DMS114 treated with DMSO at 0.1 percent for 48 hours (cell line): ENCODE data around the gene CD22.
"Not testable (repeated sequence)": the region's sequence is repeated elsewhere in the genome, so short reads cannot be mapped to it uniquely, and the experiment has no call there.

Experiments used
- DNase-seq: peaks from one replicate; lab custom pipeline; 2025; ENCODE audit not compliant: unreplicated experiment; lab: John Stamatoyannopoulos, UW

Gene CD22

DNA sequence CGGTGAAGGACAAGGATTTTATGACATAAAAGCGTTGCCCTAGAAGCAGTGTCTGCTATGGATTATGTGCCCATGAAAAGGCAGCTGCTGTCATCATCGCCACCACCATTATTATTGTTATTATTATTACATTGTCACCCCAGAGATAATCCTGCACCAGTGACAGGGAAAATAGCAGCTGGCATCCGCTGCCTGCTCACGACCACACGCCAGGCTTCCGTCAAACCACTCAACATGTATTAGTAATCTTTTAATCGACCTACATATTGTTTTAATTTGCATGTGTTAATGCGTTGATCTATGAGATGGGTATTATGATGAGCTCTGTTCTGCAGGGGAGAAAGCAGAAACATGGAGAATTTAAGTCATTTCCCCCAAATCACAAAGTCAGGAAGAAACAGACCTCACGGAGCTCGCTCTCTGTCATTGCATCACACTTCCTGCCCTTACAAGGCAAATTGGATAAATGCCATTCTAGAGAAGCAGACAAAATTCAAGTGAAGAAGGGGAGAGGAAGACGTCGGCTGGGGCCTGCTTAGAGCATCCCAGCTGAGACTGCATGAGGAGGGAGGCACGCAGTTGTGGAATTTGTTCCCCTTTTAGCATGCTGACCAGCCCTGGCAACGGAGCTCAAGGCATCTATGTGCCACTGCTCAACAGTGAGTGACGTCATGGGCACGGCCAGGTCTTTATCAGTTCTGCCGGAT is 29.0 kb downstream of the CD22 start, which contains the start of gene FFAR3:
Gene FFAR3 (plus strand): TSS at position 594 of the 707 bp plus-strand sequence. CDS start 431 bp downstream, outside the sequence.
- DNase-seq = no peak

DNA sequence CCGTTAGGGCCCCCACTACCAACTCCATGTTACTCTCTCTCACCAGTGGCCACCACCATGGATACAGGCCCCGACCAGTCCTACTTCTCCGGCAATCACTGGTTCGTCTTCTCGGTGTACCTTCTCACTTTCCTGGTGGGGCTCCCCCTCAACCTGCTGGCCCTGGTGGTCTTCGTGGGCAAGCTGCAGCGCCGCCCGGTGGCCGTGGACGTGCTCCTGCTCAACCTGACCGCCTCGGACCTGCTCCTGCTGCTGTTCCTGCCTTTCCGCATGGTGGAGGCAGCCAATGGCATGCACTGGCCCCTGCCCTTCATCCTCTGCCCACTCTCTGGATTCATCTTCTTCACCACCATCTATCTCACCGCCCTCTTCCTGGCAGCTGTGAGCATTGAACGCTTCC is 29.8 kb downstream of the CD22 start:
- not testable (repeated sequence) for DNase-seq

DNA sequence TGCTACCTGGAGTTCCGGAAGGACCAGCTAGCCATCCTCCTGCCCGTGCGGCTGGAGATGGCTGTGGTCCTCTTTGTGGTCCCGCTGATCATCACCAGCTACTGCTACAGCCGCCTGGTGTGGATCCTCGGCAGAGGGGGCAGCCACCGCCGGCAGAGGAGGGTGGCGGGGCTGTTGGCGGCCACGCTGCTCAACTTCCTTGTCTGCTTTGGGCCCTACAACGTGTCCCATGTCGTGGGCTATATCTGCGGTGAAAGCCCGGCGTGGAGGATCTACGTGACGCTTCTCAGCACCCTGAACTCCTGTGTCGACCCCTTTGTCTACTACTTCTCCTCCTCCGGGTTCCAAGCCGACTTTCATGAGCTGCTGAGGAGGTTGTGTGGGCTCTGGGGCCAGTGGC is 30.4 kb downstream of the CD22 start:
- not testable (repeated sequence) for DNase-seq

DNA sequence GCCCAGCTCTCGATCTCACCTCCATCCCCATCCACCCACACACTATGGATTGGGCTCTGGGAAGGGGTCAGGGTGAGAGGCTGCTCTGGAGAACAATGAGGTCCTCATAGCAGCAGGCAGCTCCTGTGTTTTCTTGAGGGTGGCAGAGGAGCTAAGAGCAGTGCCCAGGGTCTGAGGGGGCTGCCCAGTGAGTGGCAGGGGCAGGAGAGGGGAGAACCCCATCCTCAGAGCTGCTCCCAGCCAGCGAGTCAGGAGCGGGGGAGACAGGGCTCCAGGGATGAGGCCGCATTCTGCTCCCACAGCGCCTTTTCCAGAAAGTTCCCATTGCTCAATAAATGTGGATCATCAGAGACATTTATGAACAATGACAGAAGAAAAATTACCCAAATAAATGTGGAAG is 31.1 kb downstream of the CD22 start:
- not testable (repeated sequence) for DNase-seq

DNA sequence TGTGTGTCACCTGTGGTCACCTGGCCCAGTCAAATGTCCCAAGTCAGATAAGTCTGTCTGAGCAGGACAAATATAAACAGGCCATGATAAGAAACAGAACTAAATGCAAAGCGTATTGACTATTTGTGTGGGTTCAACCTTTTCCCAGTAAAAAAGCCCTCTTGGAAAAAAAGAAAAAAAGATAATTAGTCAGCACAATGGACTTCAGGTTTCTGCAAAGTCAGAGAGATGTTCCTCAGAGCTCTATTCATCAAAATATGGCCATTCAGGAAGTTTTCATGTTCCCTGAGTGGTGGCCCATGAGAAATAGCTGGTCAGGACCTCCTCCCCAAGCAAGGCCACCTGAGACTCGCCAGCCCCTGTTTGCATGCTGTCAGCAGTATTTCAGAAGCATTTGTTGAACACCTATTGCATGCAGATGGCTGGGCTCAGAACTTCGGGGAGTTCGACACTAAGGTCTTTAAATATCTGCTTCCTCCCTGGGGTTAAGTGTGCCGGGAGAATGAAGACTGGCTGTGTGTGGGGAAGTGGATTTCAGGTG is 32.0 kb downstream of the CD22 start:
- no peak for DNase-seq

DNA sequence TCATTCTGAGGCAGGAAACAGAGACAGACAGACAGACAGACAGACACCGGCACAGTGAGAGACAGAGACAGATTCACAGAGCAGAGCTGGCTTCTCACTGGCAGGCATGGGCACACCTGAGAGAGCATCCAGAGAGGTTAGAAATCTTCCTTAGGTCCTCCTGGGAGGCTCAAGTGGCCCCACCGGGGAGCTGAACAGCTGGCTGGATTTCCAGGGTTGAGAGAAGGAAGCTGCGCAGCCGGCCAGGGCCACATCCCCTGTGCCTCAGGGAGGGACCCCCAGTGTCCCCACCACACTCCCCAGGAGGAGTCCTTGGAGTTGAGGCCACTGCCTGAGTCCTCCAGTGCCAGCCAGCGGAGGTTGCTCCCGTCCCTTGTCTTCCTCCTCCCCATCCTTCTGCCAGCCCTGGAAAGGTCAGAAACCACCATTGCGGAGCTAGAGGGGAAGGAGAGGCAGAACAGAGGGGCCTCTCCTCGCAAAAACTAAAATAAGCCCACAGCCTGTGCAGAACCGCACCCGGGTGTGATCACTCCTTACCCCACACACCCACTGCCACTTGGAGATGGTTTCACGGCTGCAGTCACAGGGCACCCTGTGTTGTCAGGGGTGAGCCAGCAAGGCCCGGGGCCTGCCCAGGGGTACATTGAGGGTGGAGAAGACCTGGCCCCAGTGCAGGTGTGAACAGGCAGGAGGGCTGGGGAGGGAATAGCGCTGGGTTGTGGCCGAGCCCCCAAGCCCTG is 33.4 kb downstream of the CD22 start:
- no peak for DNase-seq

DNA sequence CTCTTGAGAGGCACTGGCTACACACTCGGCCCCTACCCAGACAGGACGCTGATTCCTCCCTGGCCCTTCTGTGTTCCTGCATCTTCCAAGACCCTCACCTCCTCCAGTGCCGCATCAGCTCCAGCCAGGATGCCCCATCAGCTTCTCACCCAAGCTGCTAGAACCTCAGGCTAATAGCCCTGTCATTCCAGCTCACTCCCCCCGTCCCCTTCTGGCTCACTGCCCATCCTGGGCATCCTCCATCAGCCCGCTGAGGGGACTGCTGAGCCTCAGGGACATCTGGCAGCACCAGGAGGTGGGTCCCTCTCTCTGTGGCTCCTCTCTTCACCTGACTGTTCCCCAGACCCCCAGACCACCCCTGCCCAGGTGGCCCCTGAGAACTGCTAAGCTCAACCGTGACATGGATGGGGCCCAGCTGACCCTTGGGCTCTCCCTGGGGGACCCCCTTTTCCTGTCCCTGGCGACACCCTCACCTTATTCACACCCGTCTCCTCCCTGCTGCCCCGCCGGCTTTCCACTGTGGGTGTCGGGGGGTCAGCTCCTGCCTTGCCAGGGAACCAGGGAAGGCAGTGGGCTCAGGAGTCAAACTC is 34.1 kb downstream of the CD22 start:
- DNase-seq = no peak

DNA sequence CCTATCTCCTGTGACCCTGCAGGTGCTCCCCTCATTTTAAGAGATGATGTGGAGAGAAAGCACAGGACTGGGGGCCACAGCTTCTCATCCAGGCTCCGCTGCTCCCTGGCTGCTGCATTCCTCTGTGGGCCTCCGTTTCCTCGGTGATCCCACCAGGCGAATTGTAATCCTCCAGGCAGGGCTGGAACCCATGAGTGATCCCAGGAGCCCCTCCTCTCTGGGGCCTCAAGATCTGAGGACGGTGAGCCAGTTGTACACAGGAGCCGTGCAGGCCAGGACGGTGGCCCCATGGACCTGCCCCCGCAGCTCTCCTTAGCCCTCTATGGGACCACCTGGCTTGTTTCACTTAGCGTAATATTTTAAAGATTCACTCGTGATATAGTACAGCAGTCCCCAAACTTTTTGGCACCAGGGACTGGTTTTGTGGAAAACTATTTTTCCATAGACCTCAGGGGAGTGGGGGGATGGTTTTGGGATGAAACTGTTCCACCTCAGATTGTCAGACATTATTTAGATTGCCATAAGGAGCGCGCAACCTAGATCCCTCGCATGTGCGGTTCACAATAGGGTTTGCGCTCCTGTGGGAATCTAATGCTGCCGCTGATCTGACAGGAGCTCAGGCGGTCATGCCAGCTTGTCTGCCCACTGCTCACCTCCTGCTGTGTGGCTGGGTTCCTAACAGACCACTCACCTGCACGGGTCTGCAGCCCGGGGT is 34.9 kb downstream of the CD22 start:
- DNase-seq = no peak

DNA sequence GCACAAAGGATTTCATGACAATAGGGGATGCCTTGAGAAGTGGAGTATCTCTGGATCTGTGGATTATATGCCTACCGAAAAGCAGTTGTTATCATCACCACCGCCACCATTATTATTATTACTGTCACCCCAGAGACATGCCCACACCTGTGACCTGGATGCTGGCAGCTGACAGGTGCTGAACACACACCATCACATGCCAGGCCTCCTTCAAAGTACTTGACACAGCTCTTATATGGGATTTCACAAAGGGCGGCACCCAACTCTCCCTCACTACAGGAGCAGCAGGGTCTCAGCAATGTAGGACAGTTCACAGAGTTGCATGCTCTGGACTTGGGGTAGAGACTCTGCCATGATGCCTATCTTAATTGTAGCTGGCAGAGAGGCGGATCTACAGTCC is 36.3 kb downstream of the CD22 start:
- DNase-seq = no peak

DNA sequence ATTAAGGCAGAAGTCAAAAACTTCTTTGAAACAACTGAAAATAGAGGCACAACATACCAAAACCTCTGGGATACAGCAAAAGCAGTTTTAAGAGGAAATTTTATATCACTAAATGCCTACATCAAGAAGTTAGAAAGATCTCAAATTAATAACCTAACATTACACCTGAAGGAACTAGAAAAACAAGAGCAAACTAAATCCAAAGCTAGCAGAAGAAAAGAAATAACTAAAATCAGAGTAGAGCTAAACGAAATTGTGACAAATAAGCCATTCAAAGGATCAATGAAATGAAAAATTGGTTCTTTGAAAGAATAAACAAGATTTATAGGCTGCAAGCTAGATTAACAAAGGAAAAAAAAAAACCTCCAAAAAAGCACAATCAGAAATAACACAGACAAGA is 39.4 kb downstream of the CD22 start:
- no peak for DNase-seq

DNA sequence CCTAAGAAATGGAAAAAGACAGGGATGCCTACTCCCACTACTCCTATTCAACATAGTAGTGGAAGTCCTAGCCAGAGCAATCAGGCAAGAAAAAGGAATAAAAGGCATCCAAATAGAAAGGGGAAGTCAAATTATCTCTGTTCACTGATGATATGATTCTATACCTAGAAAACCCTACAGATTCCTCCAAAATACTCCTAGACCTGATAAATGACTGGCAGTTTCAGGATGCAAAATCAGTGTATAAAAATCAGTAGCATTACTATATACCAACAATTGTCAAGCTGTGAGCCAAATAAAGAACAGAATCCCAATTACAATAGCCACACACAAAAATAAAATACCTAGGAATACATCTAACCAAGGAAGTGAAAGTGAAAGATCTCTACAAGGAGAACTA is 40.5 kb downstream of the CD22 start:
- no peak for DNase-seq

DNA sequence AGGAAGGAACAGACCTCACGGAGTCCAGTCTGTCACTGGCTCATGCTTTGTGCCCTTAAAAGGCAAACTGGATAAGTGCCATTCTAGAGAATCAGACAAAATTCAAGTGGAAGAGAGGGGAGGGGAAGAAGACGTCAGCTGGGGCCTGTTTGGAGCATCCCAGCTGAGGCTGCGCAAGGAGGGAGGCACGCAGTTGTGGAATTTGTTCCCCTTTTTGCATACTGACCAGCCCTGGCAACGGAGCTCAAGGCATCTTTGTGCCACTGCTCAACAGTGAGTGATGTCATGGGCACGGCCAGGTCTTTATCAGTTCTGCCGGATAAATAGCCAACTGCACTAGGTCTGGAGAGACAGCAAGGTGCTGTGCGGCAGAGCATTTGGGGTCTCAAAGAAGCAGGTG is 41.7 kb downstream of the CD22 start, which contains the start of gene GPR42:
Gene GPR42 (plus strand): TSS at position 347 of the 400 bp plus-strand sequence. CDS start 292 bp downstream, outside the sequence.
- no peak for DNase-seq

DNA sequence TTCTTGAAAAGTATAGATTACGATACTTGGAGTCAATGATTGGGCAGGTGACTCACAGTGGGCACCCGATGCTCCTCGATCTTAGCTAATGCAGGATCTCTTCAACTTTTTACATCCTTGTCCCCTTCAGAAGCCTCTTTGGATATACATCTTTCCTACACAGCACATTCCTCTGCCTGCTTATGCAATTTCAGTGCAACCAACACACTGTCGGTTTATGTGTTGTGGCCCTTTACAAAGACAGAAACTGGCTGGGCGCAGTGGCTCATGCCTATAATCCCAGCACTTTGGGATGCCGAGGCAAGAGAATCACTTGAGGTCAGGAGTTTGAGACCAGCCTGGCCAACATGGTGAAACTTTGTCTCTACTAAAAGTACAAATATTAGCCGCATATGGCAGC is 44.5 kb downstream of the CD22 start:
- no peak for DNase-seq

DNA sequence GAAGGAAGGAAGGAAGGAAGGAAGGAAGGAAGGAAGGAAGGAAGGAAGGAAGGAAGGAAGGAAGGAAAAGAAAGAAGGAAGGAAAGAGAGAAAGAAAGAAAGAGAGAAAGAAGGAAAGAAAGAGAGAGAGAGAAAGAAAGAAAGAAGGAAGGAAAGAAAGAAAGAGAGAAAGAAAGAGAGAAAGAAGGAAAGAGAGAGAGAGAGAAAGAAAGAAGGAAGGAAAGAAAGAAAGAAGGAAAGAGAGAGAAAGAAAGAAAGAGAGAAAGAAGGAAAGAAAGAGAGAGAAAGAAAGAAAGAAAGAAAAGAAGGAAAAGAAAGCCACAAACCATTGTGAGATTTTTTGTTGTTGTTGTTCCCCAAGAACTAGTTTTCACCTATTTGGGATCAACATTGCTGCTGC is 45.0 kb downstream of the CD22 start:
- not testable (repeated sequence) for DNase-seq

DNA sequence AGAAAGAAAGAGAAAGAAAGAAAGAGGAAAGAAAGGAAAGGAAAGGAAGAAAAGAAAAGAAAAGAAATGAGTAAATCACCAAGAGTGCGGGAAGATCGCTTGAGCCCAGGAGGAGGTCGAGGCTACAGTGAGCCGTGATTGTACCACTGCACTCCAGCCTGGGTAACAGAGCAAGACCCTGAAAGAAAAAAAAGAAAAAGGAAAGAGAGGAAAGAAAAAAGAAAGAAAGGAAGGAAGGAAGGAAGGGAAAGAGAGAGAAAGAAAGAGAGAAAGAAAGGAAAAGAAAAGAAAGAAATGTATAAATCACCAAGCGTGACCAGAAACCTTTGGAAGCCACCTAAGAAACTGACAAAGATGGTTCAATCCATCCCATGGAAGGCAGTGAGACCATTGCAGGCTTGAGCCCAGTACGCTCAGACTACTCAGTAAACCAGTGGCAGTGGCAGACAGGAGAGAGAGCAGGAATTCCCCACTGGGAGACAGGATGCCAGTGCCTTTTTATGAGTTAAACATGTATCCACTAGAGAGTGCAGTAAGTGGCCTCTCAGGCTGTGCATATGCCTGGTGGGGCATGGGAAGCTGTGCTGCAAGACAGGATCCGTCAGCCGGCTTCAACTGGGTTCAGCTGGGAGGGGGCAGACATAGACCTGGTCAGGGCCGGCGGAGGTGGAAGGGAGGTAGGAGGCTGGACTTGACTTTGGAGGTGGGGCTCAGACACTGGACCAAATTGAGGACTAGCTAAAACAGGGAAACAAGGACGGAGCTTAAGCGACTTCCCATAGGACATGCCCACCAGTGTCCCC is 46.7 kb downstream of the CD22 start:
- no peak for DNase-seq

DNA sequence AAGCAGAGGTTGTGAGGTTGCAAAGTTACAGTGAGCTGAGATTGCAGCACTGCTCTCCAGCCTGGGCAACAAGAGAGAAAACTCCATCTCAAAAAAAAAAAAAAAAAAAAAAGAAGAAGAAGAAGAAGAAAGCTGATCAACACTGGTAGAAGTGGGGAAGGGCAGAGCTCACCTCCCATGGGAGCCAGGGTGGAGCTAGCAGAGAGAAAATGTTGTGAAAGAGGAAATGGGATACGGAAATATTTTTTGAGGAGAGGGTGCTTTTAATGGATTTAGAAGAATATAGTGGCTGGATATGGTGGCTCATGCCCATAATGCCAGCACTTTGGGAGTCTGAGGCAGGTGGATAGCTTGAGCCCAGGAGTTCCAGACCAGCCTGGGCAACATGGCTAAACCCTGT is 48.7 kb downstream of the CD22 start:
- no peak for DNase-seq

DNA sequence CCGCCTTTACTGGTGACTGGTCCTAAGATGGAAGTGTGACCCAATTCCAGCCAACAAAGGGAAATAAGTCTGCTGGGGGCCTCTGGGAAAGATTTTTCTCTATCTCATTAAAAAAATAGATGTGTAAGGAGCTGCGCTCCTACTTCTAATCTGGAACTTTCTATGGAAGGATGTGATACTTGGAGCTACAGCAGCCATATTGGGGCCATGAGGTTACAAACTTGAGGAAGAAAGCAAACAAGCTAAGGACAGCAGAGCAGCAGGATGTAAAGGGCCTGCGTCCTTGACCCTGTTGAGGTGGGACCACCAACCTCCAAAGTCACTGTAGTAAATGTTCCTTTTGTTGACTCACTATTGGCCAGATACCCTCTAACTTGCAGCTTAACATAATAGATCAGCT is 49.4 kb downstream of the CD22 start:
- no peak for DNase-seq

DNA sequence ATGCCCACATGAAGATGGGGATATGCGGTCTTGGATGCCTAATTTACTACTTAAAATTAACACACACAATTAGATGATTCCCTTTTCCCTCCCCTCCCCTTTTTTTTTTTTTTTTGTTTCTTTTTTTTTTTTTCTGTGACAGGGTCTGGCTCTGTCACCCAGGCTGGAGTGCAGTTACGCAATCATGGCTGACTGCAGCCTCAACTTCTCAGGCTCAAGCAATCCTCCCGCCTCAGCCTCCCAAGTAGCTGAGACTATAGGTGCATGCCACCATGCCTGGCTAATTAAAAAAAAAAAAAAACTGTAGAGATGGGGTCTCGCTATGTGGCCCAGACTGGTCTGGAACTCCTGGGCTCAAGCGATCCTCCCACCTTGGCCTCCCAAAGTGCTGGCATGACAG is 50.6 kb downstream of the CD22 start:
- DNase-seq = not testable (repeated sequence)

DNA sequence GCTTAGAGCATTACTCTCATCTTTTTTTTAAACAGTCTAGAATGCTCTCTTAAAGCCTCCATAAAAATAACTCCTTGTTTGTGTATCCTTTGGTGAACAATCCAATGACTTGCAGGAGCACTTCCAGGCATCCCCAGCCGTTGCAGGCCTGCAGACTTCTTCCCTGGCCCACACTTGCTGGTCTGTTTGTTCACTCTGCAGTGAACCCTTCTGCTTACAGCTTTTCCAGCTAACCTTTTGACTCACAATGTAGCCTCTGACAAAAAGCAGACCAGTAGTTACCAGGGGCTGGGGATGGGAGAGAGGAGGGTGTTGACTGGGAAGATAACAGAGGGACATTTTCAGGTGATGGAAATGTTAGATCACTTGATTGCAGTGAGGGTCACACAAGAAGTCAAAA is 51.0 kb downstream of the CD22 start:
- DNase-seq = no peak

DNA sequence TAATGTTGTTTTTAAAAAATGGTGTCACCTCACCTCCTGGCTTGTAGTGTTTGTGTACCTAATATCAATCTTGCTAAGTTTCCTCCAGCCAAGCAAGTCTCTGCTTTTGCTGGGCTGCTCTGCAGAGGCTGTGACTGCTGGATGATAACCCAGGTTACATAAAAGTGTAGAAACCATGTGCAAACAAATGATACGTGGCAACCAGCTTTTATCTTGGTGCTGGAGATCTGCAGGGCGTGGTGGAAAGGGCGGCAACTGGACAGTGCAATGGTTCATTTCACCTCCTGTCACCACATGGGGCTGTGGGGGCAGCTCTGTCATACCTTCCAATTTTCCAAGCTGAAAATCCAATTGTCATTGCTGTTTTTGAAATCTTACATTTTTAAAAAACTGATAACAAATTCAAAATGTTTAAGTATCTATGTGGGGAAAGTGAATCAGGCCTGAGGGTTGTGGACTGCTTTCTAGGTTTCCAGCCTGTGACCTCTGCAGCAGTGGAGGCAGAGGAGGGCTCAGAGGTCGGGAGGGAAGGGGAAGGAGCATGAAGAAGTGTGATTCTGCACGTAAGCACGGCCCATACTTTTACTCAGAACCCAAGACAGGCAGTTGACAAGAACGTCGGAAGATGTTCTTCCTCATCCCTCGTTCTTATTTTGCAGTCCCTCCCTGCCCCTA is 51.6 kb downstream of the CD22 start:
- DNase-seq = no peak
